ENCODE data around the gene ADD3. TPM values are rescaled to one million over a fixed set of nuclear protein-coding genes. Genes with fewer than 3 reads are reported as not detected.
"Not testable (repeated sequence)": the region's sequence is repeated elsewhere in the genome, so short reads cannot be mapped to it uniquely, and the experiment has no call there.

The ADD3 gene
- total RNA-seq, 1 donor = 1,018 TPM

DNA sequence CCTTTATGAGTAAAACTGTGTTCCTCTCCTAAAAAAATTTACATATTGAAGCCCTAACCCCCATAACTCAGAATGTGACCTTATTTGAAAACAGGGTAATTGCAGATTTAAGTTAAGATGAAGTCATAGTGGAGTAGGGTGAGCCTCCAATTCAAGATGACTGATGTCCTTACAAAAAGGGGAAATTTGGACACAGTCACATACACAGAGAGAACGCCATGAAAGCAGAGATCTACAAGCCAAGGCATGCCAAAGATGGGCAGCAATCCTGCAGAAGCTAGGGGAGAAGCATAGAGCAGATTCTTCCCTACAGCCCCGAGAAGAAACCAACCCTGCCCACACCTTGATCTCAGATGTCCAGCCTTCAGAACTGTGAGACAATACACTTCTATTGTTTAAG, 23.8 kb upstream of the ADD3 start:
- H3K27me3 ChIP-seq (ENCODE audit: insufficient read depth, low read length) = no peaks in the 10 kb centered on the region
- H4K20me1 ChIP-seq (ENCODE audit: insufficient read depth, low read length) = no peaks in the 10 kb centered on the region
- no peaks in the 10 kb centered on the region for H3K79me2 ChIP-seq (ENCODE audit: insufficient read depth, low read length)
- no peaks in the 10 kb centered on the region for H3K9me3 ChIP-seq (ENCODE audit: low read depth, low read length)
- peaks cover 40% of the 10 kb centered on the region for H3K4me1 ChIP-seq (ENCODE audit: insufficient read depth, low read length)
- H3K4me3 ChIP-seq (ENCODE audit: insufficient read depth, low read length) = no peak overlapping the region
- H3K4me2 ChIP-seq (ENCODE audit: insufficient read depth, low read length) = no peak overlapping the region
- no peak overlapping the region for H2AFZ ChIP-seq (ENCODE audit: low read length)
- no peaks in the 10 kb centered on the region for H3K36me3 ChIP-seq (ENCODE audit: insufficient read depth, low read length)
- H3K27ac ChIP-seq (ENCODE audit: low read depth, low read length) = no peak overlapping the region
- no peak for TF ChIP-seq CTCF (IDR thresholded peaks at IDR 0.05; ENCODE audit: extremely low read depth, low read depth, low read length)
- DNase-seq (ENCODE audit: insufficient read length, low spot score, missing footprints) = no peak

GRCh38 chr10:109985768-109986167, 22.0 kb upstream of the ADD3 start:
- H3K27ac ChIP-seq (ENCODE audit: low read depth, low read length); H3K79me2 ChIP-seq (ENCODE audit: insufficient read depth, low read length); H3K4me2 ChIP-seq (ENCODE audit: insufficient read depth, low read length); H3K36me3 ChIP-seq (ENCODE audit: insufficient read depth, low read length); H3K27me3 ChIP-seq (ENCODE audit: insufficient read depth, low read length); H2AFZ ChIP-seq (ENCODE audit: low read length); H3K4me3 ChIP-seq (ENCODE audit: insufficient read depth, low read length); DNase-seq (ENCODE audit: insufficient read length, low spot score, missing footprints); H4K20me1 ChIP-seq (ENCODE audit: insufficient read depth, low read length); H3K9me3 ChIP-seq (ENCODE audit: low read depth, low read length): not testable (repeated sequence)
- peaks cover 34% of the 10 kb centered on the region for H3K4me1 ChIP-seq (ENCODE audit: insufficient read depth, low read length)

DNA sequence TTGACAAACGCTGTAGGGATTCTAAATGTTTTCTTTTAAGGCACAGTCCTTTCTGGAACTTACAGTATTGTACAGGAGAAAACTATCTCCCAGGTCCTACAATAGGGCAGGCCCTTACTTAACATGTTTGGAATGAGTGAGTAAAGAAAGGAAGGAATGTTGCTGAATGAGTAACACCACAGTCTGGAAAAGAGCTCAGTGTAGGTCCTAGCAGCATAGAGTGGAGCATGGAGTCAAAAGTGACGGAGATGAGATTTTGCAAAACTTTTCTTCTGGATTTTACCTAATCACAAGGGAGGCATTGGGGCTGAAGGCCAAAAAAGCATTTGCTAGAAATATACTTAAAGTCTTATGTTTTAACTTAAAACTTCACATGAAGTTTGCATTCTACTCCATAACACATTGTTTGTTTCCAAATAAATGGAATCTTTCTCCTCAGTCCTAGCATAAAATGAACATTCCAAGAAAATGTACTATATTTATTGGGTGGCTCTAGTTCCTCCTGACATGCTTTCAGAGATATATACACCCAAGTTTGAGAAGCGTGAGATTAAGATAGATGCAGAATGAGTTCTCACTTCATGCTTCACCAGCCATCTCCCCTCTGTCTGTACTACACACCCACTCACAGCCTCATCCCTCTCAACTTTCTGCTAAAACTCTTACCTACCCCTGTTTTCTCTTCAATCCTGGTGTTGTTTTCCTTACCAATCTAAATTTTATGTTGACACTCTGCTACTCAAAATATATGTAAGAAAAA, 20.2 kb upstream of the ADD3 start:
- Histone ChIP-seq H2AFZ (ENCODE audit: low read length) (no peak overlapping the region), H3K9me3 (ENCODE audit: low read depth, low read length) (no peaks in the 10 kb centered on the region), H3K4me3 (ENCODE audit: insufficient read depth, low read length) (no peak overlapping the region), H3K27me3 (ENCODE audit: insufficient read depth, low read length) (no peaks in the 10 kb centered on the region), H3K36me3 (ENCODE audit: insufficient read depth, low read length) (no peaks in the 10 kb centered on the region), H3K79me2 (ENCODE audit: insufficient read depth, low read length) (no peaks in the 10 kb centered on the region), H3K27ac (ENCODE audit: low read depth, low read length) (peak overlapping the region; percentile 60), H4K20me1 (ENCODE audit: insufficient read depth, low read length) (no peaks in the 10 kb centered on the region), H3K4me1 (ENCODE audit: insufficient read depth, low read length) (peaks cover 32% of the 10 kb centered on the region), H3K4me2 (ENCODE audit: insufficient read depth, low read length) (peak overlapping the region; percentile 53)
- peak; percentile 82 for DNase-seq (ENCODE audit: insufficient read length, low spot score, missing footprints)
- no peak for TF ChIP-seq CTCF (IDR thresholded peaks at IDR 0.05; ENCODE audit: extremely low read depth, low read depth, low read length)

DNA sequence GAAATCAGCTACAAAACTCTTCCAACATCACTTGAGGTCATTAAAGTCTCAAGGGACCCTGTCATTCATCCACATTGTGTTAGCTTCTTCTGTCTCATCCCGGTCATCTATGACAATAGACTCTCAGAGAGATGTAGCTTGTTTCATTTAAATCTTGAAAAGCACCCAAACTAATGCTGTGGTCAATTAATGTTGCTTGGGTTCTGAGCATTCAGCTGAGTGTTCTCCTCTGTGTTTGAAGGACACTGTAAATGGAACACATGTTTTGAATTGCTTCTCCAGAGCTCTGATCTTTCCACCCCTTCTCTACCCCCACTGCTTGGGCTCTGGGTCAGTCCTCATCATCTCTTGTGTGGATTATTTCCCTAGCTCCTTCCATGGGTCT, 19.6 kb upstream of the ADD3 start:
- no peaks in the 10 kb centered on the region for H3K27me3 ChIP-seq (ENCODE audit: insufficient read depth, low read length)
- no peaks in the 10 kb centered on the region for H4K20me1 ChIP-seq (ENCODE audit: insufficient read depth, low read length)
- peak overlapping the region; percentile 60 for H3K27ac ChIP-seq (ENCODE audit: low read depth, low read length)
- no peaks in the 10 kb centered on the region for H3K9me3 ChIP-seq (ENCODE audit: low read depth, low read length)
- H3K4me3 ChIP-seq (ENCODE audit: insufficient read depth, low read length) = no peak overlapping the region
- H2AFZ ChIP-seq (ENCODE audit: low read length) = peak overlapping the region; percentile 38
- peak overlapping the region; percentile 53 for H3K4me2 ChIP-seq (ENCODE audit: insufficient read depth, low read length)
- DNase-seq (ENCODE audit: insufficient read length, low spot score, missing footprints) = no peak
- H3K36me3 ChIP-seq (ENCODE audit: insufficient read depth, low read length) = no peaks in the 10 kb centered on the region
- H3K79me2 ChIP-seq (ENCODE audit: insufficient read depth, low read length) = no peaks in the 10 kb centered on the region
- TF ChIP-seq CTCF (IDR thresholded peaks at IDR 0.05; ENCODE audit: extremely low read depth, low read depth, low read length) = no peak
- peaks cover 31% of the 10 kb centered on the region for H3K4me1 ChIP-seq (ENCODE audit: insufficient read depth, low read length)
